GM12865 (cell line): ENCODE measurements around the gene CISD3.

Source experiments
- DNase-seq: peaks from one replicate; pipeline ENCODE4 v3.0.0; 2010; ENCODE audit warnings: low read depth
- H3K4me3 ChIP-seq: 2 replicates; pipeline ENCODE4 v1.5.1; 2011; ENCODE audit warnings: mild to moderate bottlenecking, low read depth, low read length, control low read depth
- CTCF ChIP-seq: IDR thresholded peaks from 2 replicates; pipeline ENCODE4 v1.5.1; 2011; ENCODE audit warnings: low read length, control low read depth, low read depth, inconsistent platforms; ENCODE audit not compliant: insufficient read depth; ENCODE audit errors: missing control alignments

CISD3 gene

GRCh38 chr17:38753071-38753506 is 22.9 kb downstream of the CISD3 start:
- no peak for TF ChIP-seq CTCF
- peak overlapping the region; percentile 84 for H3K4me3 ChIP-seq
- no peak for DNase-seq

DNA sequence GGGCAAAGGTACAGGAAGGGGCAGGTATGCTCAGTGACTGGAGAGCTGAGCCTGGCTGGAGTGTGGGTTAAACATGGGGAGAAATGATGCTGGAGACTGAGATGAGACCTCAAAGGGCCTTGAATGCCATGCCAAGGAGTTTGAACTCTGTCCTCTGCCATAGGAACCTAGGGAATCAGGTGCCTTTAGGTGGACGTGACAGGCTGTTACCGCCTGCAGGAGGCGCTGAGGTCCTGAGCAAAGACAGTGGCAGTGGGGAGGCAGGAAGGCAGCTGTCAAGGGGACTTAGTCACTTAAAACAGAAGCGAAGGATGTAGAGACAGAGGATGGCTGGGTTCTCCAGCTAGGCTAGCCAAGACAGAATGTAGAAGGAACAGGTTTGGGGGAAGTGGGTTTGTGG is 31.5 kb downstream of the CISD3 start:
- peak; percentile 25 for TF ChIP-seq CTCF
- DNase-seq, result peak; percentile 55

GRCh38 chr17:38762231-38762630 is 32.1 kb downstream of the CISD3 start:
- no peak for DNase-seq
- TF ChIP-seq CTCF, result no peak
- no peak overlapping the region for H3K4me3 ChIP-seq

More for the DNA sequence above, 31.5 kb downstream of the CISD3 start:
- H3K4me3 ChIP-seq, result no peak overlapping the region

GRCh38 chr17:38766341-38766740 is 36.2 kb downstream of the CISD3 start:
- no peak overlapping the region for H3K4me3 ChIP-seq
- no peak for DNase-seq
- TF ChIP-seq CTCF, result no peak

DNA sequence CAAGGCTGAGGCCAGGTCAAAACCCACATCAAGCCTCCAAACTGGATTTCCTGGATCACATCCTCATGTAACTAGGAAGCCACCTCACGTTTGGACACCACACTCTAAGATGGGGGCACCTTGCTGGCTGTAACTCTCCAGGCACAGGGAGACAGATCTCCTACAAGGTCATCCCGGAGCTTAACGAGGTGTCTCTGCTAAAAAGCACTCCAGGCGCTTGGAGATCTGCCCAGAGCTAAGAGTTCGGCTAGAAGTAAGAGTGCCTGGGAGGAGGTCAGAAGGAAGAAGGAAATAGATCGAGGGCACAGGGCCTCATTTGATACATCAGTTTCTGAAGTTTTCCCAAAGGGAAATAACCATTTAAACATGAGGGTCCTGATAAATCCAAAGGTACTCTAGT is 38.3 kb downstream of the CISD3 start:
- H3K4me3 ChIP-seq, result no peak overlapping the region
- no peak for DNase-seq
- TF ChIP-seq CTCF, result no peak

- TF ChIP-seq CTCF, result no peak
- H3K4me3 ChIP-seq, result no peak overlapping the region
- no peak for DNase-seq
Measured at GRCh38 chr17:38773258-38773657, 43.1 kb downstream of the CISD3 start.

- no peak for TF ChIP-seq CTCF
- H3K4me3 ChIP-seq, result no peak overlapping the region
- DNase-seq, result no peak
Measured at GRCh38 chr17:38777641-38778250, 47.6 kb downstream of the CISD3 start.
